Astrocyte of the cerebellum (primary cell): ENCODE measurements around the gene ELAC1.

Experiments
- DNase-seq: peaks from one replicate; pipeline ENCODE4 v3.0.0-alpha.2; 2011; ENCODE audit warnings: low read depth
- H3K4me3 ChIP-seq: 2 replicates; pipeline ENCODE4 v1.5.1; 2011; ENCODE audit warnings: mild to moderate bottlenecking, low read depth, low read length, moderate library complexity
- CTCF ChIP-seq: IDR thresholded peaks from 2 replicates; pipeline ENCODE4 v1.5.1; 2012; ENCODE audit warnings: low read length, low read depth, moderate library complexity, mild to moderate bottlenecking; ENCODE audit errors: missing control alignments
- in situ Hi-C: cut with HindIII; loops from 2 replicates; pipeline ENCODE4 v1.10.0; 2017; ENCODE audit warnings: low sequenced_read_pairs

The ELAC1 gene

GRCh38 chr18:50949185-50949584, 18.7 kb upstream of the ELAC1 start:
- TF ChIP-seq CTCF: no peak
- no peak for DNase-seq
- in situ Hi-C loops: no loop called here
- H3K4me3 ChIP-seq: no peak overlapping the region

- no peak for DNase-seq
- in situ Hi-C loops: no loop called here
- no peak overlapping the region for H3K4me3 ChIP-seq
- no peak for TF ChIP-seq CTCF
Observed at GRCh38 chr18:50950626-50951025, 17.2 kb upstream of the ELAC1 start.

- DNase-seq: no peak
- no peak overlapping the region for H3K4me3 ChIP-seq
- TF ChIP-seq CTCF: no peak
- in situ Hi-C loops: no loop called here
Observed at GRCh38 chr18:50953822-50954221, 14.0 kb upstream of the ELAC1 start.

GRCh38 chr18:50955253-50955652, 12.6 kb upstream of the ELAC1 start:
- no peak for TF ChIP-seq CTCF

GRCh38 chr18:50956116-50956515, 11.7 kb upstream of the ELAC1 start:
- H3K4me3 ChIP-seq: no peak overlapping the region
- no peak for DNase-seq
- TF ChIP-seq CTCF: no peak
- in situ Hi-C loops: no loop called here

More at GRCh38 chr18:50955253-50955652, 12.6 kb upstream of the ELAC1 start:
- no peak for DNase-seq
- in situ Hi-C loops: no loop called here
- no peak overlapping the region for H3K4me3 ChIP-seq

- H3K4me3 ChIP-seq: no peak overlapping the region
- no peak for TF ChIP-seq CTCF
- in situ Hi-C loops: no loop called here
- DNase-seq: no peak
Observed at GRCh38 chr18:50961974-50962373, 5.9 kb upstream of the ELAC1 start.

GRCh38 chr18:50969448-50969847, 1.6 kb downstream of the ELAC1 start:
- H3K4me3 ChIP-seq: no peak overlapping the region
- in situ Hi-C loops: no loop called here
- TF ChIP-seq CTCF: no peak
- no peak for DNase-seq
